ENCODE measurements around the gene SCYGR7. TPM values are rescaled to one million over a fixed set of nuclear protein-coding genes. Genes with fewer than 3 reads are reported as not detected.
A peak's percentile ranks its signal among the peaks of the same experiment; 100 is the strongest.
"Not testable (repeated sequence)": the region's sequence is repeated elsewhere in the genome, so short reads cannot be mapped to it uniquely, and the experiment has no call there.

The SCYGR7 gene, protein sequence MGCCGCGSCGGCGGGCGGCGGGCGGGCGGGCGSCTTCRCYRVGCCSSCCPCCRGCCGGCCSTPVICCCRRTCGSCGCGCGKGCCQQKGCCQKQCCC
- not detected in 2 replicates for total RNA-seq (2014; rRNA removed; shearing (Covaris generic))

- DNase-seq (ENCODE audit: low read depth): no peak
These were observed at the start of gene SCYGR7 for GRCh38 chr2:227728035-227728434. Gene SCYGR7, plus strand, starts transcription at chr2:227728335. Its CDS starts 0 bp downstream, at chr2:227728335.

- no peak for DNase-seq (ENCODE audit: low read depth)
These were observed 43.9 kb upstream of the SCYGR7 start for GRCh38 chr2:227684258-227684657.

DNA sequence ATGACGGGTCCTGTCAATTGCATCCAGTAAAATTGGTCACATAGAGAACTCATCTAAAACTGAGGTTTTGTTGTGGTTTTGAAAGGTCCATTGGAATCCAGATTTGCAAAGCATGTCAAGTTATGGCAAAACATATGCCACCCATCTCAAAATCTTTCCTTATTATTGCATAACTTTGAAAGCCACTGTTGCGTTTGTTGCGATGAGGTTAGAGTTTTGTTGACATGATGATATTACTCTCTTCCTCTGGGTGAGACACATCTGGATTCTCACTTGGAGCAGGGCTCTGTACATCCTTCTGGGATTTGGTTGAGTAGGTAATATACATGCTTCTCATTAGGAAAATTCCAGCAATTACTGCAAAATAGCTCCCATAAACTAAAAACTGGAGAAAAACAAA lies 40.9 kb upstream of the SCYGR7 start:
- no peak for DNase-seq (ENCODE audit: low read depth)

DNA sequence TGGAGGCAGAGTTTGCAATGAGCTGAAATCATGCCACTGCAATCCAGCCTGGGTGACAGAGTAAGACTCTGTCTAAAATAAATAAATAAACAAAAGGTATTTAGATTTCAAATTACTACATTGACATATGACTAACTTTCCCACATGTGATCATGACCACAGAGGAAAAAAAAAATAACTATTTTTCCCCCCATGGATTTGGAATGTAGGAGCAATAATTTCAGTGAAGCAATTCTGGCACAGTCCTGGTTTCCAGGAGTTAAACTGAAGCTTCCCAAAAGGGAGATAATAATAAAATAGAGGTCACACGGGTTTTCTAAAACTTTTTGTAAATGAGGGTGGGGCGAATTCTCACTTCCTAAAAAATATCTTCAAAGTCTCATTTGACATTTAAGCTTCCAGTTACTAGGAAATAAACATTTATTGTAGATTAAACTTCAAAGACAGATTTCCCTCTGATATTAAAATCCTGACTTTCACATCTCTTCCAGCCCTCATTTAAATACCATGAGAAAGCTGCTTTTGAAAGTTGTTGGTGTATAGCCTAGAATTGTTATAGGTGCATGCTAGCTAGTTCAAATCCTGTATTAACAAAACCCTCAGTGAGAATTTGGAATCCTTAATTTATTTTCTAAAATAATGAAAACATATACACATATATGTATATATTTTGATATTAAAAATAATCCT lies 31.0 kb upstream of the SCYGR7 start:
- DNase-seq (ENCODE audit: low read depth): no peak

GRCh38 chr2:227701556-227701955 lies 26.6 kb upstream of the SCYGR7 start:
- DNase-seq (ENCODE audit: low read depth): no peak

DNA sequence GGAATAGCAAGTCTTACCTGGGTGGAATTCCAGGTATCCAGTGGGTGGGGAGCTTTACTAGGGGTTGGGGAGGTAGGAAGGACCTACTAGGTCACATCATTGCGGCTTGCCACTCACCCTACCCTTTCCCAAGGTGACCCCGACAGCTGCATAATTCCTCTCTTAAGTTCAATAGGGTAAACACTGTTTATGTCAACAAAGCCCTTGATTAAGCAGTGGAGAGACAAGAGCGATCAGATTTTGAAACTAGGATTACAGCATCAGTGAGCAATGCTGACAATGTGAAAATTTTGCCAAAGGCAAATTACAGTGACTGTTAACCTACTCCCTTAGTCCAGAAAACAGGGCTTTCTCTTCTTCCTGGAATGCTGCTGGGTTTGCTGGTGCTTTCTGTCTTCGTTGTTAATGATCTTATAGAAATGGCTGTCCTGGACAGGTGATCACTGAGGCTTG lies 24.8 kb upstream of the SCYGR7 start:
- DNase-seq (ENCODE audit: low read depth): peak; percentile 57

- DNase-seq (ENCODE audit: low read depth): peak; percentile 61
These were observed 24.2 kb upstream of the SCYGR7 start for GRCh38 chr2:227703961-227704360.

GRCh38 chr2:227706859-227707258 lies 21.3 kb upstream of the SCYGR7 start:
- no peak for DNase-seq (ENCODE audit: low read depth)

- DNase-seq (ENCODE audit: low read depth): no peak
These were observed 20.7 kb upstream of the SCYGR7 start for GRCh38 chr2:227707390-227707789.

- no peak for DNase-seq (ENCODE audit: low read depth)
These were observed 17.1 kb upstream of the SCYGR7 start for GRCh38 chr2:227710986-227711385.

DNA sequence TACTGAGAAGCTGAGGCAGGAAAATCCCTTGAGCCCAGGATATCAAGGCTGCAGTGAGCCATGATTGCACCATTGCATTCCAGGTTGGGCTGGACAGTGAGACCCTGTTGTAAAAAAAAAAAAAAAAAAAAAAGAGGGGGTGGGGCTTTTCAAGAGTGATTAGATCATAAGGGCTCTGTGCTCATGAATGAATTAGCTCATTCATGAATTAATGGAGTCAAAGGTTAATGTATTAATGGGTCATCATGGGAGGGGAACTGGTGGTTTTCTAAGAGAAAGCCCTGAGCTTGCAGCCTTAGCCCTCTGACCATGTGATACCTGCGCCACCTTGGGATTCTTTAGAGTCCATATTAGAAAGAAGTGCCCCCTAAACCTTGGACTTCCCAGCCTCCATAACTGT lies 14.8 kb upstream of the SCYGR7 start:
- no peak for DNase-seq (ENCODE audit: low read depth)

- no peak for DNase-seq (ENCODE audit: low read depth)
These were observed 11.6 kb upstream of the SCYGR7 start for GRCh38 chr2:227716501-227716900.

- peak; percentile 77 for DNase-seq (ENCODE audit: low read depth)
These were observed 10.2 kb upstream of the SCYGR7 start, which contains the start of gene SLC19A3 for GRCh38 chr2:227717687-227718567. Gene SLC19A3, minus strand, starts transcription at chr2:227718028. Its CDS starts 15,710 bp downstream, at chr2:227702318.

GRCh38 chr2:227719641-227720040 lies 8.5 kb upstream of the SCYGR7 start:
- no peak for DNase-seq (ENCODE audit: low read depth)

DNA sequence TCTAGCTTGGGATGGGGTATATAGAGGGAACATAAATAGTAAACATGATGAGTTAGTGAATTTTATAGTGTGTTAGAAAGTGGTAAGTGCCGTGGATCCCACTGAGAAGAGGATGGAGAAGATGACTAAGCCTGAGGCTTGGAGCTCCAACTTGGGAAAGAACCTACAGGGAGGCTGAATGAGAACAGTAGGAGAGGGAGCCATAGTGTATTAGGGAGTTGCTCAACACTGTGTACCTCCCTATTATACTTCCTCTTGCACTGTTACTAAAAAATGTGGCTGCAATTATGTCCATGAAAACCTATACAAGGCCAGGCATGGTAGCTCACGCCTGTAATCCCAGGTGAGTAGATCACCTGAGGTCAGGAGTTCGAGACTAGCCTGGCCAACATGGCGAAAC lies 7.5 kb upstream of the SCYGR7 start:
- no peak for DNase-seq (ENCODE audit: low read depth)

- DNase-seq (ENCODE audit: low read depth): not testable (repeated sequence)
These were observed 5.3 kb upstream of the SCYGR7 start for GRCh38 chr2:227722821-227723220.

- DNase-seq (ENCODE audit: low read depth): no peak
These were observed 3.6 kb upstream of the SCYGR7 start, which contains the start of gene SCYGR6 for GRCh38 chr2:227724394-227725039. Gene SCYGR6, minus strand, starts transcription at chr2:227724757. Its CDS starts 0 bp downstream, at chr2:227724757.

GRCh38 chr2:227739351-227739750 lies 11.2 kb downstream of the SCYGR7 start:
- DNase-seq (ENCODE audit: low read depth): no peak

GRCh38 chr2:227740705-227741104 lies 12.6 kb downstream of the SCYGR7 start:
- DNase-seq (ENCODE audit: low read depth): peak; percentile 20

GRCh38 chr2:227745594-227745993 lies 17.5 kb downstream of the SCYGR7 start, which contains the start of gene SCYGR8:
Gene SCYGR8, plus strand, starts transcription at chr2:227745894. Its CDS starts 0 bp downstream, at chr2:227745894.
- DNase-seq (ENCODE audit: low read depth): no peak

- DNase-seq (ENCODE audit: low read depth): no peak
These were observed 19.9 kb downstream of the SCYGR7 start for GRCh38 chr2:227748079-227748478.

GRCh38 chr2:227756261-227756660 lies 28.1 kb downstream of the SCYGR7 start:
- not testable (repeated sequence) for DNase-seq (ENCODE audit: low read depth)

Data from RPMI7951 (cell line).